Measurements from ENCODE around the gene TSPAN17.

GRCh38 chr5:176673651-176674583 is 26.6 kb downstream of the TSPAN17 start:
- TF ChIP-seq CTCF (conservative IDR thresholded peaks at IDR 0.05; ENCODE audit: low read depth, low read length) = no peak
- no peak for TF ChIP-seq EZH2 (IDR thresholded peaks at IDR 0.05; ENCODE audit: borderline replicate concordance, low read depth, low read length, poor library complexity, severe bottlenecking)

Measured in A673 (cell line).